H9 (cell line): ENCODE measurements around the gene DIPK1B. TPM values are rescaled to one million over a fixed set of nuclear protein-coding genes. Genes with fewer than 3 reads are reported as not detected.

ENCODE experiments used
- DNase-seq: peaks from one replicate; pipeline ENCODE4 v3.0.0-alpha.2; 2017
- H2AFZ ChIP-seq: one replicate; pipeline ENCODE4 v1.6.1; 2013; ENCODE audit warnings: mild to moderate bottlenecking, low read length, control low read depth, moderate library complexity
- H2AK5ac ChIP-seq: 2 replicates; pipeline ENCODE4 v1.6.1; 2013; ENCODE audit warnings: low read length, control low read depth, mixed read lengths; ENCODE audit not compliant: insufficient read length
- H2BK120ac ChIP-seq: one replicate; pipeline ENCODE4 v1.6.1; 2013; ENCODE audit warnings: low read depth, mild to moderate bottlenecking, low read length, control low read depth, inconsistent platforms; ENCODE audit not compliant: poor library complexity, severe bottlenecking
- H2BK12ac ChIP-seq: 2 replicates; pipeline ENCODE4 v1.6.1; 2013; ENCODE audit warnings: low read length, control low read depth, mixed read lengths, low read depth; ENCODE audit not compliant: insufficient read length
- H2BK15ac ChIP-seq: 2 replicates; pipeline ENCODE4 v1.6.1; 2013; ENCODE audit warnings: low read depth, low read length, control low read depth
- H2BK20ac ChIP-seq: one replicate; pipeline ENCODE4 v1.6.1; 2013; ENCODE audit warnings: low read depth, mild to moderate bottlenecking, low read length, control low read depth, inconsistent platforms; ENCODE audit not compliant: poor library complexity, severe bottlenecking
- H2BK5ac ChIP-seq: 2 replicates; pipeline ENCODE4 v1.6.1; 2013; ENCODE audit warnings: low read length, control low read depth, mixed read lengths; ENCODE audit not compliant: insufficient read length
- H3K14ac ChIP-seq: 2 replicates; pipeline ENCODE4 v1.6.1; 2013; ENCODE audit warnings: low read length, control low read depth; ENCODE audit not compliant: insufficient read depth
- H3K18ac ChIP-seq: 2 replicates; pipeline ENCODE4 v1.6.1; 2013; ENCODE audit warnings: low read depth, mild to moderate bottlenecking, mixed read lengths, low read length, control low read depth; ENCODE audit not compliant: insufficient read length
- H3K23ac ChIP-seq: 2 replicates; pipeline ENCODE4 v1.6.1; 2013; ENCODE audit warnings: low read length, control low read depth, mixed read lengths, low read depth; ENCODE audit not compliant: insufficient read length
- H3K23me2 ChIP-seq: 2 replicates; pipeline ENCODE4 v1.6.1; 2013; ENCODE audit warnings: low read depth, mild to moderate bottlenecking, mixed read lengths, low read length, control low read depth; ENCODE audit not compliant: insufficient read length, poor library complexity, severe bottlenecking
- H3K27ac ChIP-seq: 2 replicates; pipeline ENCODE4 v1.5.1; 2013; ENCODE audit warnings: low read length, control low read depth, mixed read lengths, low read depth; ENCODE audit not compliant: insufficient read length
- H3K27me3 ChIP-seq: 2 replicates; pipeline ENCODE4 v1.6.1; 2013; ENCODE audit warnings: low read length, control low read depth, inconsistent platforms; ENCODE audit not compliant: insufficient read depth
- H3K4ac ChIP-seq: 2 replicates; pipeline ENCODE4 v1.6.1; 2013; ENCODE audit warnings: low read depth, mild to moderate bottlenecking, control low read depth, inconsistent platforms, low read length, moderate library complexity
- H3K4me1 ChIP-seq: 2 replicates; pipeline ENCODE4 v1.6.1; 2013; ENCODE audit warnings: low read length, control low read depth, inconsistent platforms; ENCODE audit not compliant: insufficient read depth
- H3K4me2 ChIP-seq: 2 replicates; pipeline ENCODE4 v1.6.1; 2013; ENCODE audit warnings: low read length, control low read depth, mixed read lengths; ENCODE audit not compliant: insufficient read length, insufficient read depth
- H3K56ac ChIP-seq: 2 replicates; pipeline ENCODE4 v1.6.1; 2013; ENCODE audit warnings: low read depth, mild to moderate bottlenecking, mixed read lengths, low read length, control low read depth; ENCODE audit not compliant: insufficient read length
- H3K79me1 ChIP-seq: 2 replicates; pipeline ENCODE4 v1.6.1; 2013; ENCODE audit warnings: low read depth, mild to moderate bottlenecking, moderate library complexity, low read length, control low read depth, inconsistent platforms; ENCODE audit not compliant: insufficient read depth, poor library complexity, severe bottlenecking
- H3K79me2 ChIP-seq: 2 replicates; pipeline ENCODE4 v1.6.1; 2013; ENCODE audit warnings: low read length, control low read depth, inconsistent platforms; ENCODE audit not compliant: insufficient read depth
- H3K9ac ChIP-seq: 2 replicates; pipeline ENCODE4 v1.6.1; 2013; ENCODE audit warnings: low read length, control low read depth, mixed read lengths; ENCODE audit not compliant: insufficient read length; ENCODE audit errors: extremely low read depth
- H3K9me3 ChIP-seq: one replicate; pipeline ENCODE4 v1.6.1; 2013; ENCODE audit warnings: low read depth, low read length, inconsistent platforms; ENCODE audit not compliant: control insufficient read depth
- H3T11ph ChIP-seq: one replicate; pipeline ENCODE4 v1.6.1; 2013; ENCODE audit warnings: mild to moderate bottlenecking, low read length, control low read depth, inconsistent platforms
- H4K20me1 ChIP-seq: one replicate; pipeline ENCODE4 v1.6.1; 2013; ENCODE audit not compliant: control insufficient read depth, insufficient read length, insufficient read depth
- H4K5ac ChIP-seq: 2 replicates; pipeline ENCODE4 v1.6.1; 2013; ENCODE audit warnings: low read depth, mild to moderate bottlenecking, mixed read lengths, low read length, control low read depth; ENCODE audit not compliant: insufficient read length
- H4K8ac ChIP-seq: replicated peaks from 2 replicates; pipeline ENCODE4 v1.6.1; 2013; ENCODE audit warnings: low read length, control low read depth, mixed read lengths, low read depth; ENCODE audit not compliant: insufficient read length
- H4K91ac ChIP-seq: 2 replicates; pipeline ENCODE4 v1.6.1; 2013; ENCODE audit warnings: low read depth, mild to moderate bottlenecking, moderate library complexity, mixed read lengths, low read length, control low read depth; ENCODE audit not compliant: insufficient read length
- H3K27ac Mint-ChIP-seq, 3 experiments: 2 replicates in 2 of 3; 3 replicates in 1 of 3; pipeline ENCODE4 v1.8.0; 2020 to 2021; ENCODE audit warnings: mixed read lengths in 3 of 3, mild to moderate bottlenecking in 1 of 3, moderate library complexity in 1 of 3
- H3K27me3 Mint-ChIP-seq: 2 replicates; pipeline ENCODE4 v1.8.0; 2021; ENCODE audit warnings: low read depth, mild to moderate bottlenecking, moderate library complexity, mixed read lengths
- H3K36me3 Mint-ChIP-seq, 3 experiments: 2 replicates in 2 of 3; 3 replicates in 1 of 3; pipeline ENCODE4 v1.8.0; 2020 to 2021; ENCODE audit warnings: low read depth in 3 of 3, mixed read lengths in 3 of 3; ENCODE audit not compliant: insufficient read depth in 1 of 3
- H3K4me1 Mint-ChIP-seq, 2 experiments: 2 replicates each; pipeline ENCODE4 v1.8.0; 2020; ENCODE audit warnings: mixed read lengths in 2 of 2
- H3K4me3 Mint-ChIP-seq, 2 experiments: 2 replicates in 1 of 2; 3 replicates in 1 of 2; pipeline ENCODE4 v1.8.0; 2020 to 2021; ENCODE audit warnings: mild to moderate bottlenecking in 2 of 2, mixed read lengths in 2 of 2, moderate library complexity in 1 of 2
- H3K9me3 Mint-ChIP-seq, 2 experiments: 2 replicates in 1 of 2; 3 replicates in 1 of 2; pipeline ENCODE4 v1.8.0; 2020; ENCODE audit warnings: mild to moderate bottlenecking in 2 of 2, mixed read lengths in 2 of 2, moderate library complexity in 1 of 2
- CTCF ChIP-seq: fragments of 200-600 bp; sonication (generic); conservative IDR thresholded peaks from 3 replicates; pipeline ENCODE4 v1.8.0; 2021; ENCODE audit warnings: antibody characterized with exemption, mild to moderate bottlenecking
- WGBS: extraction: QIAGEN DNeasy Blood & Tissue Kit; methylation state at CpG from one replicate; pipeline ENCODE4 v1.1.7; 2013; ENCODE audit warnings: missing lambda C conversion rate, low lambda C conversion rate, mixed read lengths; ENCODE audit not compliant: insufficient read length; ENCODE audit errors: extremely low coverage; 5-methylcytosine and 5-hydroxymethylcytosine counted together
- total RNA-seq: library from RNA; stranded (reverse); gene quantifications from 2 replicates; pipeline ENCODE4 v1.2.1, GENCODE V29; 2021

DIPK1B gene
- total RNA-seq, 1 experiment from 2014 or later: 40.3 TPM

DNA sequence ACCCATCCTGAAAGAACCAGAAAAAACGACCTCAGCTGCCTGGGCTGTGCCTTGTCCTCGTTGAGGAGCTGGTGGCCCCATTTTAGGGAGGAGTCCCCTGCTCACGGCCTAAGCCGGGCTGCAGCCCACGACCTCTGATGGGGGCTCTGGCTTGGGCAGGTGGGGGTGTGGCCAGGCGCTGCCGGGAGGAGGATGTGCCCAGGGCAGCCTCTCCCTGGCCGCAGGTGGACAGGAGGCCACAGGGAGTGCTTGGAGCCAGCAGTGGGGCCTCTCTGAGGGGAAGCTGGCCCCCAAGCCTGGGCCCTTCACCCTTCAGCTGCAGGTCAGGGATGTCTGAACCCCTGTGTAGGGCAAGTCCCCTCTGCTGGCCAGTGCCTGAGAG, 2.5 kb downstream of the DIPK1B start:
- peaks cover 0 to 5% (median 4%) of the 10 kb centered on the region in 3 experiments; a peak in 3 of 7 replicates for H3K36me3 Mint-ChIP-seq
- no peak overlapping the region for H3K4me3 Mint-ChIP-seq
- H2BK20ac ChIP-seq: no peak overlapping the region
- H3K9me3 Mint-ChIP-seq: no peaks in the 10 kb centered on the region
- no peak overlapping the region for H3K56ac ChIP-seq
- H3T11ph ChIP-seq: no peak overlapping the region
- H3K27me3 Mint-ChIP-seq: peaks cover 20% of the 10 kb centered on the region
- no peak overlapping the region for H4K91ac ChIP-seq
- H2BK120ac ChIP-seq: no peak overlapping the region
- WGBS: no CpG with 5 or more reads among the region's 8 CpGs
- H2BK5ac ChIP-seq: no peak overlapping the region
- H4K8ac ChIP-seq: no peak overlapping the region
- H3K79me2 ChIP-seq: peaks cover 4% of the 10 kb centered on the region; the same call in 1 of the 2 replicates
- H3K14ac ChIP-seq: no peak overlapping the region
- no peaks in the 10 kb centered on the region; the same call in 1 of the 2 replicates for H3K4me1 ChIP-seq
- peaks cover 8% of the 10 kb centered on the region for H3K79me1 ChIP-seq
- no peak overlapping the region for H2BK12ac ChIP-seq
- H3K27ac Mint-ChIP-seq: no peak overlapping the region
- no peak overlapping the region for H3K4ac ChIP-seq
- H4K5ac ChIP-seq: no peak overlapping the region
- no peak for TF ChIP-seq CTCF
- H3K9me3 ChIP-seq: no peaks in the 10 kb centered on the region
- H3K27ac ChIP-seq: no peak overlapping the region
- DNase-seq: no peak
- no peak overlapping the region for H3K4me2 ChIP-seq
- no peak overlapping the region for H2AK5ac ChIP-seq
- H4K20me1 ChIP-seq: no peaks in the 10 kb centered on the region
- no peak overlapping the region for H2AFZ ChIP-seq
- H3K9ac ChIP-seq: no peak overlapping the region
- no peaks in the 10 kb centered on the region for H3K27me3 ChIP-seq
- H3K23me2 ChIP-seq: peaks cover 12% of the 10 kb centered on the region
- no peak overlapping the region; the same call in 1 of the 2 replicates for H2BK15ac ChIP-seq
- no peak overlapping the region for H3K18ac ChIP-seq
- peaks cover 3 to 10% of the 10 kb centered on the region in 2 experiments for H3K4me1 Mint-ChIP-seq
- H3K23ac ChIP-seq: no peak overlapping the region
